Endothelial cell of umbilical vein (primary cell): ENCODE results near the gene SLFN14. TPM values are rescaled to one million over a fixed set of nuclear protein-coding genes. Genes with fewer than 3 reads are reported as not detected.

ENCODE experiments used
- BruUV-seq: library from RNA; stranded (reverse); fragments of 400-500 nt; replicated peaks from 2 replicates; lab custom pipeline; 2021; lab: Mats Ljungman, UMichigan
- CTCF ChIA-PET: fragments of 300-600, 350-600 bp; sonication (Branson Sonifier 250); formaldehyde crosslinking; loops from one replicate; lab custom pipeline; 2021; ENCODE audit warnings: antibody characterized with exemption, inconsistent platforms; lab: Charles Lee
- POLR2A ChIA-PET: fragments of 300-600, 350-600 bp; sonication (Branson Sonifier 250); formaldehyde crosslinking; loops from one replicate; lab custom pipeline; 2021; ENCODE audit warnings: antibody characterized with exemption, inconsistent platforms; lab: Charles Lee
- DNase-seq: peaks from one replicate; pipeline ENCODE4 v3.0.0-alpha.2; 2011; ENCODE audit warnings: low read depth, low spot score
- FAIRE-seq: peaks from 2 replicates; lab custom pipeline; 2011; peaks lifted over from hg19 to GRCh38; lab: Jason Lieb, UNC
- H2AFZ ChIP-seq: 2 replicates; pipeline ENCODE4 v1.6.0; 2012; ENCODE audit warnings: low read depth, low read length, control low read depth, inconsistent platforms
- H3K27ac ChIP-seq: 2 replicates; pipeline ENCODE4 v1.5.1; 2011; ENCODE audit warnings: low read depth, mild to moderate bottlenecking, control low read depth, low read length, moderate library complexity; ENCODE audit not compliant: insufficient read depth
- H3K27me3 ChIP-seq, 2 experiments: 2 replicates each; pipeline versions ENCODE4 v1.6.0 to v1.6.1; 2011; ENCODE audit warnings: low read length in 2 of 2, mixed read lengths in 1 of 2; ENCODE audit not compliant: control insufficient read depth in 2 of 2, insufficient read depth in 2 of 2
- H3K36me3 ChIP-seq, 2 experiments: 2 replicates in 1 of 2; 3 replicates in 1 of 2; pipeline ENCODE4 v1.5.1; 2011; ENCODE audit warnings: low read length in 2 of 2, mild to moderate bottlenecking in 1 of 2, moderate library complexity in 1 of 2; ENCODE audit not compliant: control insufficient read depth in 2 of 2, insufficient read depth in 2 of 2; ENCODE audit errors: extremely low read depth in 1 of 2
- H3K4me1 ChIP-seq: 3 replicates; pipeline ENCODE4 v1.5.1; 2011; ENCODE audit warnings: mild to moderate bottlenecking, low read length; ENCODE audit not compliant: control insufficient read depth, insufficient read depth; ENCODE audit errors: extremely low read depth
- H3K4me2 ChIP-seq: 2 replicates; pipeline ENCODE4 v1.6.1; 2011; ENCODE audit warnings: low read length, control low read depth, mixed read lengths; ENCODE audit not compliant: insufficient read depth
- H3K4me3 ChIP-seq, 3 experiments: fragments of 200-600 bp in 1 of 3; sonication (generic), shearing (Covaris generic) in 1 of 3; replicated peaks in 1 of 3; 2 replicates each; pipeline ENCODE4 v1.5.1; 2011 to 2016; ENCODE audit warnings: control low read depth in 3 of 3, low read length in 3 of 3, mild to moderate bottlenecking in 2 of 3, inconsistent platforms in 1 of 3, low read depth in 1 of 3, moderate library complexity in 1 of 3; ENCODE audit not compliant: insufficient read depth in 1 of 3
- H3K79me2 ChIP-seq: 2 replicates; pipeline ENCODE4 v1.6.0; 2012; ENCODE audit warnings: low read length, inconsistent platforms; ENCODE audit not compliant: control insufficient read depth, insufficient read depth
- H3K9ac ChIP-seq: replicated peaks from 2 replicates; pipeline ENCODE3; 2011; ENCODE audit warnings: low read length, control low read depth; ENCODE audit not compliant: insufficient read depth; ENCODE audit errors: extremely low read depth
- H3K9me1 ChIP-seq: replicated peaks from 3 replicates; pipeline ENCODE4 v1.6.0; 2011; ENCODE audit warnings: mild to moderate bottlenecking, low read length; ENCODE audit not compliant: control insufficient read depth, insufficient read depth; ENCODE audit errors: extremely low read depth
- H3K9me3 ChIP-seq: replicated peaks from 2 replicates; pipeline ENCODE4 v1.5.1; 2012; ENCODE audit warnings: low read length, inconsistent platforms; ENCODE audit not compliant: control insufficient read depth, insufficient read depth
- H4K20me1 ChIP-seq: replicated peaks from 2 replicates; pipeline ENCODE3; 2011; ENCODE audit warnings: mild to moderate bottlenecking, low read length; ENCODE audit not compliant: control insufficient read depth, insufficient read depth; ENCODE audit errors: extremely low read depth
- CTCF ChIP-seq, 2 donors: IDR thresholded peaks; 1 replicate in 1 of 2; 2 replicates in 1 of 2; pipeline ENCODE4 v1.5.1; 2011; ENCODE audit warnings: low read length in 2 of 2, mild to moderate bottlenecking in 2 of 2, moderate library complexity in 2 of 2, control low read depth in 1 of 2, inconsistent platforms in 1 of 2, low read depth in 1 of 2; ENCODE audit not compliant: insufficient read depth in 1 of 2; ENCODE audit errors: extremely low read depth in 1 of 2
- EZH2 ChIP-seq: IDR thresholded peaks from 2 replicates; pipeline ENCODE4 v1.6.1; 2012; ENCODE audit warnings: borderline replicate concordance, low read depth, mild to moderate bottlenecking, moderate library complexity, low read length, inconsistent platforms; ENCODE audit not compliant: severe bottlenecking
- FOS ChIP-seq: IDR thresholded peaks from 2 replicates; pipeline ENCODE4 v1.6.1; 2011; ENCODE audit warnings: mild to moderate bottlenecking, low read length, moderate library complexity, borderline replicate concordance; ENCODE audit not compliant: insufficient read depth
- GATA2 ChIP-seq: IDR thresholded peaks from 2 replicates; pipeline ENCODE4 v1.7.0; 2011; ENCODE audit warnings: low read depth, mild to moderate bottlenecking, moderate library complexity, mixed read lengths, low read length; ENCODE audit not compliant: insufficient read length, insufficient read depth
- JUN ChIP-seq: IDR thresholded peaks from 2 replicates; pipeline ENCODE4 v1.6.1; 2011; ENCODE audit warnings: borderline replicate concordance, low read depth; ENCODE audit not compliant: insufficient read length, insufficient read depth
- MAX ChIP-seq: IDR thresholded peaks from 2 replicates; pipeline ENCODE4 v1.6.1; 2011; ENCODE audit not compliant: insufficient read depth, insufficient read length
- MYC ChIP-seq: IDR thresholded peaks from one replicate; pipeline ENCODE4 v1.6.1; 2011; ENCODE audit warnings: mild to moderate bottlenecking, low read depth, low read length
- POLR2A ChIP-seq: IDR thresholded peaks from 2 replicates; pipeline ENCODE4 v1.6.1; 2012; ENCODE audit warnings: low read depth, mild to moderate bottlenecking, control low read depth, low read length
- POLR2AphosphoS5 ChIP-seq: IDR thresholded peaks from 2 replicates; pipeline ENCODE4 v1.6.1; 2012; ENCODE audit warnings: low read depth, mild to moderate bottlenecking, control low read depth, low read length, moderate library complexity; ENCODE audit not compliant: insufficient read depth
- dilution Hi-C: fragments of 300-500 bp; cut with MboI; formaldehyde crosslinking; loops from one replicate; pipeline ENCODE4 v1.15.0; 2019; ENCODE audit warnings: low sequenced_read_pairs; ENCODE audit not compliant: extremely low pct_ligation_motif_present
- intact Hi-C: fragments of 100-400 bp; cut with micrococcal nuclease; formaldehyde crosslinking; loops from one replicate; pipeline ENCODE4 v1.10.0; 2022
- polyA plus RNA-seq, 4 experiments: library from polyadenylated mRNA; depleted of rRNA in 3 of 4; stranded (reverse) in 3 of 4; unstranded in 1 of 4; fragments of >200 nt; gene quantifications; 2 replicates each; pipeline versions ENCODE4 v1.2.1 to v1.2.3, GENCODE V29; 2011 to 2012; ENCODE audit warnings: missing spikeins in 1 of 4
- total RNA-seq: library from RNA; stranded (reverse); gene quantifications from 2 replicates; pipeline ENCODE4 v1.2.3, GENCODE V29; 2021

Gene SLFN14
- total and polyA plus RNA-seq, 2 donors (not counting 3 experiments of a cell fraction or from before 2014, with no cell fraction given), result not detected

GRCh38 chr17:35584061-35584460 lies 23.4 kb upstream of the SLFN14 start:
- H3K9me1 ChIP-seq, result no peaks in the 10 kb centered on the region
- no peak overlapping the region for H3K4me2 ChIP-seq
- ChIA-PET POLR2A (no interaction called here), CTCF (no interaction called here)
- intact Hi-C loops, result no loop called here
- H3K4me1 ChIP-seq, result peaks cover 18% of the 10 kb centered on the region
- H3K9ac ChIP-seq, result no peak overlapping the region
- BruUV-seq, result no TSS peak
- H4K20me1 ChIP-seq, result no peaks in the 10 kb centered on the region
- FAIRE-seq (no peak), DNase-seq (no peak)
- no peak overlapping the region for H2AFZ ChIP-seq
- H3K79me2 ChIP-seq, result peaks cover 17% of the 10 kb centered on the region
- dilution Hi-C loops, result no loop called here
- peaks cover 4 to 6% of the 10 kb centered on the region in 2 experiments for H3K27me3 ChIP-seq
- no peaks in the 10 kb centered on the region for H3K9me3 ChIP-seq
- no peak overlapping the region for H3K27ac ChIP-seq
- TF ChIP-seq MAX (no peak), JUN (no peak), POLR2A (no peak), FOS (no peak), EZH2 (no peak), POLR2AphosphoS5 (no peak), GATA2 (no peak), MYC (no peak), CTCF (IDR thresholded peaks at IDR 0.05; ENCODE audit: extremely low read depth in 1 of 2, insufficient read depth in 1 of 2, low read depth in 1 of 2, low read length in 2 of 2) (no peak)
- no peak overlapping the region for H3K4me3 ChIP-seq
- H3K36me3 ChIP-seq, result no peaks in the 10 kb centered on the region
